GM12878 (cell line): Measurements from ENCODE around the gene TSPAN7.

Experiments used
- EP300 ChIP-seq, 2 experiments: fragments of 150-350 bp in 1 of 2; IDR thresholded peaks; 2 replicates each; pipeline ENCODE4 v1.6.1; 2011 to 2012; ENCODE audit warnings: low read depth in 2 of 2, low read length in 2 of 2, borderline replicate concordance in 1 of 2, improper control_type of control experiment in 1 of 2, inconsistent platforms in 1 of 2; ENCODE audit not compliant: control insufficient read depth in 1 of 2
- RAD51 ChIP-seq: fragments of 450-650 bp; IDR thresholded peaks from 2 replicates; pipeline ENCODE4 v1.6.1; 2016; ENCODE audit warnings: moderate library complexity, mild to moderate bottlenecking, inconsistent platforms
- TARDBP ChIP-seq: IDR thresholded peaks from 2 replicates; pipeline ENCODE4 v1.6.1; 2016; ENCODE audit warnings: borderline replicate concordance

GRCh38 chrX:38668771-38669170, 107.4 kb downstream of the TSPAN7 start:
- no peak for TF ChIP-seq TARDBP
- TF ChIP-seq EP300 (IDR thresholded peaks at IDR 0.05; ENCODE audit: borderline replicate concordance in 1 of 2, control insufficient read depth in 1 of 2, low read depth in 2 of 2, low read length in 2 of 2), result no peak
- TF ChIP-seq RAD51, result no peak
